IMR-90 (cell line): ENCODE results near the gene LATS1. TPM values are rescaled to one million over a fixed set of nuclear protein-coding genes. Genes with fewer than 3 reads are reported as not detected.
"Not testable (repeated sequence)": the region's sequence is repeated elsewhere in the genome, so short reads cannot be mapped to it uniquely, and the experiment has no call there.

Experiments
- ATAC-seq: fragments of 200-7000 bp; cut with Tn5 transposase; 2 replicates; pipeline ENCODE4 v1.9.1; 2020; ENCODE audit warnings: low read depth, mild to moderate bottlenecking, moderate library complexity
- BruUV-seq: library from RNA; stranded (reverse); fragments of 400-500 nt; replicated peaks from 2 replicates; lab custom pipeline; 2021; lab: Mats Ljungman, UMichigan
- CTCF ChIA-PET: fragments of 300-600 bp; formaldehyde crosslinking; extraction: SDS; loops from one replicate; lab custom pipeline; 2021; ENCODE audit warnings: antibody characterized with exemption; lab: Yijun Ruan, JAX
- POLR2A ChIA-PET: fragments of 300-600 bp; sonication (Branson Sonifier 250); formaldehyde crosslinking; loops from one replicate; lab custom pipeline; 2022; ENCODE audit warnings: antibody characterized with exemption; ENCODE audit not compliant: unreplicated experiment; lab: Charles Lee
- DNase-seq: peaks from one replicate; pipeline ENCODE4 v3.0.0; 2013
- H2AFZ ChIP-seq: replicated peaks from 2 replicates; pipeline ENCODE3; 2013; ENCODE audit warnings: low read length, mild to moderate bottlenecking; ENCODE audit not compliant: poor library complexity
- H2AK5ac ChIP-seq: 2 replicates; pipeline ENCODE4 v1.6.1; 2013; ENCODE audit warnings: low read depth, low read length, inconsistent platforms
- H2AK9ac ChIP-seq: replicated peaks from 2 replicates; pipeline ENCODE3; 2013; ENCODE audit warnings: mild to moderate bottlenecking, low read depth, low read length, moderate library complexity; ENCODE audit not compliant: poor library complexity
- H2BK120ac ChIP-seq: 2 replicates; pipeline ENCODE4 v1.6.1; 2013; ENCODE audit warnings: low read depth, low read length, inconsistent platforms
- H2BK15ac ChIP-seq: 3 replicates; pipeline ENCODE4 v1.6.1; 2013; ENCODE audit warnings: low read depth, low read length, inconsistent platforms
- H2BK20ac ChIP-seq: 2 replicates; pipeline ENCODE4 v1.6.1; 2013; ENCODE audit warnings: low read depth, mild to moderate bottlenecking, inconsistent platforms, low read length, moderate library complexity
- H2BK5ac ChIP-seq: 2 replicates; pipeline ENCODE4 v1.6.1; 2013; ENCODE audit warnings: mild to moderate bottlenecking, low read depth, low read length, inconsistent platforms; ENCODE audit not compliant: poor library complexity, severe bottlenecking
- H3K14ac ChIP-seq: replicated peaks from 2 replicates; pipeline ENCODE4 v1.6.1; 2013; ENCODE audit warnings: low read depth, low read length, inconsistent platforms
- H3K18ac ChIP-seq: 2 replicates; pipeline ENCODE4 v1.6.1; 2013; ENCODE audit warnings: low read depth, low read length, control low read depth
- H3K23ac ChIP-seq: 2 replicates; pipeline ENCODE4 v1.6.1; 2013; ENCODE audit warnings: low read depth, low read length, inconsistent platforms
- H3K27ac ChIP-seq: 2 replicates; pipeline ENCODE4 v1.5.1; 2013; ENCODE audit warnings: mild to moderate bottlenecking, control low read depth, low read length; ENCODE audit not compliant: insufficient read depth
- H3K27me3 ChIP-seq: 2 replicates; pipeline ENCODE4 v1.6.1; 2013; ENCODE audit warnings: low read length; ENCODE audit not compliant: control insufficient read depth, insufficient read depth
- H3K36me3 ChIP-seq: 2 replicates; pipeline ENCODE4 v1.6.1; 2013; ENCODE audit warnings: low read length, mixed read lengths; ENCODE audit not compliant: control insufficient read depth, insufficient read depth
- H3K4ac ChIP-seq: 2 replicates; pipeline ENCODE4 v1.6.1; 2013; ENCODE audit warnings: low read depth, low read length, inconsistent platforms
- H3K4me1 ChIP-seq: 2 replicates; pipeline ENCODE4 v1.6.1; 2013; ENCODE audit warnings: low read length, mixed read lengths; ENCODE audit not compliant: control insufficient read depth, insufficient read depth
- H3K4me2 ChIP-seq: 2 replicates; pipeline ENCODE4 v1.6.1; 2013; ENCODE audit warnings: low read depth, mild to moderate bottlenecking, control low read depth, low read length, moderate library complexity
- H3K4me3 ChIP-seq: 2 replicates; pipeline ENCODE4 v1.5.1; 2013; ENCODE audit warnings: low read depth, mild to moderate bottlenecking, control low read depth, low read length, moderate library complexity; ENCODE audit not compliant: insufficient read depth
- H3K56ac ChIP-seq: 2 replicates; pipeline ENCODE4 v1.6.1; 2013; ENCODE audit warnings: low read length, inconsistent platforms; ENCODE audit not compliant: insufficient read depth; ENCODE audit errors: extremely low read depth
- H3K79me1 ChIP-seq, 2 experiments: 2 replicates each; pipeline ENCODE4 v1.6.1; 2013; ENCODE audit warnings: low read length in 2 of 2, inconsistent platforms in 1 of 2, low read depth in 1 of 2
- H3K9ac ChIP-seq: 2 replicates; pipeline ENCODE4 v1.6.1; 2013; ENCODE audit warnings: low read depth, low read length, control low read depth
- H3K9me1 ChIP-seq: 2 replicates; pipeline ENCODE4 v1.6.1; 2013; ENCODE audit warnings: low read length, inconsistent platforms; ENCODE audit not compliant: insufficient read depth
- H3K9me3 ChIP-seq: 2 replicates; pipeline ENCODE4 v1.6.1; 2013; ENCODE audit warnings: low read length; ENCODE audit not compliant: control insufficient read depth, insufficient read depth
- H4K20me1 ChIP-seq: 2 replicates; pipeline ENCODE4 v1.6.1; 2013; ENCODE audit warnings: low read length, inconsistent platforms; ENCODE audit not compliant: insufficient read depth
- H4K5ac ChIP-seq: 2 replicates; pipeline ENCODE4 v1.6.1; 2013; ENCODE audit warnings: mild to moderate bottlenecking, low read depth, low read length, control low read depth
- H4K8ac ChIP-seq, 2 experiments: 2 replicates each; pipeline ENCODE4 v1.6.1; 2013; ENCODE audit warnings: low read depth in 2 of 2, low read length in 2 of 2, control low read depth in 1 of 2, inconsistent platforms in 1 of 2
- H4K91ac ChIP-seq: 2 replicates; pipeline ENCODE4 v1.6.1; 2013; ENCODE audit warnings: low read depth, low read length, inconsistent platforms; ENCODE audit not compliant: insufficient read depth
- WGBS, 2 experiments: methylation state at CpG; one replicate each; pipeline versions ENCODE4 v1.1.5 to v1.1.7; 2013; ENCODE audit warnings: missing lambda C conversion rate in 2 of 2; ENCODE audit not compliant: insufficient read length in 1 of 2; ENCODE audit errors: extremely low coverage in 2 of 2; 5-methylcytosine and 5-hydroxymethylcytosine counted together
- dilution Hi-C: fragments of 300-500 bp; cut with HindIII; formaldehyde crosslinking; loops from one replicate; pipeline ENCODE4 v1.14.3; 2018; ENCODE audit warnings: low sequenced_read_pairs; ENCODE audit not compliant: unreplicated experiment
- in situ Hi-C: fragments of 300-500 bp; cut with MboI; formaldehyde crosslinking; loops from 3 replicates; pipeline ENCODE4 v1.14.3; 2019; ENCODE audit warnings: low sequenced_read_pairs, inconsistent platforms, mixed read lengths
- intact Hi-C: fragments of 100-400 bp; cut with micrococcal nuclease; formaldehyde crosslinking; loops from 2 replicates; pipeline ENCODE4 v1.10.0; 2022
- polyA plus RNA-seq, 3 experiments: library from polyadenylated mRNA; depleted of rRNA; stranded (reverse); fragments of >200 nt; gene quantifications; 2 replicates each; pipeline ENCODE4 v1.2.3, GENCODE V29; 2012; ENCODE audit warnings: low replicate concordance in 1 of 3
- total RNA-seq: library from RNA; depleted of rRNA; stranded (reverse); fragments of >200 nt; gene quantifications from 2 replicates; pipeline ENCODE4 v1.2.3, GENCODE V29; 2012

LATS1 gene
- total and polyA plus RNA-seq, 2 of the 4 experiments (the other 2 are of a cell fraction), result 7.9 to 20.1 TPM

DNA sequence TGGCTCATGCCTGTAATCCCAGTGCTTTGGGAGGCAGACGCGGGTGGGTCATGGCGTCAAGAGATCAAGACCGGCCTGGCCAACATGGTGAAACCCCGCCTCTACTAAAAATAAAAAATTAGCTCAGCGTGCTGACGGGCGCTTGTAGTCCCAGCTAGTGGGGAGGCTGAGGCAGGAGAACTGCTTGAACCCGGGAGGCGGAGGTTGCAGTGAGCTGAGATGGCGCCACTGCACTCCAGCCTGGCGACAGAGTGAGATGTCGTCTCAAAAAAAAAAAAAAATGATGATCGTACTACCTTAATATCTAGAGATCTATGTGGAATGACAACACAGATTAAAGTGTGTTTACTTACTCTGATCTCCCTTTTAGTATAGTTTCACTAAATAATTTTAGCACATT lies 36.1 kb downstream of the LATS1 start:
- H3K4me3 ChIP-seq, H4K8ac ChIP-seq, H3K27ac ChIP-seq, H2AFZ ChIP-seq, H2BK120ac ChIP-seq, BruUV-seq, ATAC-seq, H2AK5ac ChIP-seq, H3K18ac ChIP-seq, POLR2A ChIA-PET, H2AK9ac ChIP-seq, intact Hi-C loops, dilution Hi-C loops, H3K9me1 ChIP-seq, H3K4me1 ChIP-seq, H4K91ac ChIP-seq, H2BK20ac ChIP-seq, CTCF ChIA-PET, H3K4ac ChIP-seq, H3K23ac ChIP-seq, DNase-seq, in situ Hi-C loops, H3K56ac ChIP-seq, H3K9ac ChIP-seq, H3K9me3 ChIP-seq, H3K27me3 ChIP-seq, H3K4me2 ChIP-seq, H3K14ac ChIP-seq, H2BK15ac ChIP-seq, H2BK5ac ChIP-seq, H4K5ac ChIP-seq: not testable (repeated sequence)
- WGBS, 2 experiments, result 100% methylated on average over 3 of the region's 14 CpGs; no CpG with 5 or more reads in 1 of the 2 experiments
- H3K36me3 ChIP-seq, result peaks cover 26% of the 10 kb centered on the region
- H4K20me1 ChIP-seq, result peaks cover 22% of the 10 kb centered on the region
- H3K79me1 ChIP-seq, result peaks cover 19 to 41% of the 10 kb centered on the region in 2 experiments
